Tibial artery (tissue), 4 donors: ENCODE measurements around the gene DNAI4.

Experiments used
- DNase-seq, 2 donors: peaks; one replicate each; pipeline ENCODE4 v3.0.0-alpha.2; 2019
- H3K27ac ChIP-seq, 2 donors: fragments of 200-600 bp; sonication (generic) in 1 of 2; 1 replicate in 1 of 2; 2 replicates in 1 of 2; pipeline ENCODE4 v1.5.1; 2018 to 2019; ENCODE audit warnings: mild to moderate bottlenecking in 1 of 2
- H3K27me3 ChIP-seq, 2 donors: fragments of 200-600 bp; sonication (generic) in 1 of 2; one replicate each; pipeline versions ENCODE4 v1.5.1 to v1.6.0; 2016 to 2019
- H3K36me3 ChIP-seq, 3 donors: fragments of 200-600 bp; sonication (generic) in 2 of 3; one replicate each; pipeline ENCODE4 v1.5.1; 2016 to 2019; ENCODE audit warnings: mild to moderate bottlenecking in 2 of 3
- H3K4me1 ChIP-seq, 4 donors: fragments of 200-600 bp; sonication (generic) in 2 of 4; 1 replicate in 3 of 4; 2 replicates in 1 of 4; pipeline ENCODE4 v1.5.1; 2016 to 2019
- H3K4me3 ChIP-seq, 2 donors: fragments of 200-600 bp; sonication (generic) in 1 of 2; 1 replicate in 1 of 2; 2 replicates in 1 of 2; pipeline ENCODE4 v1.5.1; 2018 to 2019; ENCODE audit warnings: mild to moderate bottlenecking in 2 of 2
- H3K9me3 ChIP-seq, 3 donors: fragments of 200-600 bp; sonication (generic) in 1 of 3; one replicate each; pipeline ENCODE4 v1.5.1; 2016 to 2019
- intact Hi-C: fragments of 100-400 bp; cut with DNase I; formaldehyde crosslinking; loops from one replicate; pipeline ENCODE4 v1.15.0; 2023; ENCODE audit warnings: low total_unique reads
- TF ChIP-seq, protein P1 (sequence below), 2 experiments: fragments of 200-600 bp in 1 of 2; fragments of 450-650 bp in 1 of 2; IDR thresholded peaks; one replicate each; pipeline ENCODE4 v1.5.1; 2017 to 2019; ENCODE audit warnings: antibody characterized with exemption in 2 of 2, mild to moderate bottlenecking in 1 of 2, moderate library complexity in 1 of 2

The DNAI4 gene

DNA sequence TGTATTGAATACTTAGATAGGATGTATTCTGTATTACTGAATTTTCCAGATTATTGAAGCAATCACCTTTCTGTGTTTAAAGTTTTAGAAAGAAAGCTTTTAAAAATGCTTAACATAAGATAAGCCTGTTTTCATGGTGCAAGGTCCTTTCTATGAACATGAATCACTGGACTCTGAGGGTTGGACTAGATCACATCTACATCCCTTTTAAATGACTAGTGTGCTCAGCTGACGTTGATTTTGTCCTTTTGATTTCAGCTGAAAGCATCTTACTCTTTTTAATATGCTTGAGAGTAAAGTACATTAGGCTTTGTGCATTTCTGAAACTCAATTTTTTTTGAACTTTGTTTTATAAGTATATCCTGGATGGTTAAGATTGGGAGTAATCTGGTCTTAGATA, 16.3 kb upstream of the DNAI4 start:
- Histone ChIP-seq H3K9me3 (no peaks in the 10 kb centered on the region), H3K27me3 (no peaks in the 10 kb centered on the region), H3K27ac (no peak overlapping the region), H3K4me3 (no peak overlapping the region), H3K4me1 (peaks cover 0 to 75% (median 29%) of the 10 kb centered on the region in 4 donors), H3K36me3 (peaks cover 0 to 4% (median 0%) of the 10 kb centered on the region in 3 donors)
- TF ChIP-seq, protein P1, sequence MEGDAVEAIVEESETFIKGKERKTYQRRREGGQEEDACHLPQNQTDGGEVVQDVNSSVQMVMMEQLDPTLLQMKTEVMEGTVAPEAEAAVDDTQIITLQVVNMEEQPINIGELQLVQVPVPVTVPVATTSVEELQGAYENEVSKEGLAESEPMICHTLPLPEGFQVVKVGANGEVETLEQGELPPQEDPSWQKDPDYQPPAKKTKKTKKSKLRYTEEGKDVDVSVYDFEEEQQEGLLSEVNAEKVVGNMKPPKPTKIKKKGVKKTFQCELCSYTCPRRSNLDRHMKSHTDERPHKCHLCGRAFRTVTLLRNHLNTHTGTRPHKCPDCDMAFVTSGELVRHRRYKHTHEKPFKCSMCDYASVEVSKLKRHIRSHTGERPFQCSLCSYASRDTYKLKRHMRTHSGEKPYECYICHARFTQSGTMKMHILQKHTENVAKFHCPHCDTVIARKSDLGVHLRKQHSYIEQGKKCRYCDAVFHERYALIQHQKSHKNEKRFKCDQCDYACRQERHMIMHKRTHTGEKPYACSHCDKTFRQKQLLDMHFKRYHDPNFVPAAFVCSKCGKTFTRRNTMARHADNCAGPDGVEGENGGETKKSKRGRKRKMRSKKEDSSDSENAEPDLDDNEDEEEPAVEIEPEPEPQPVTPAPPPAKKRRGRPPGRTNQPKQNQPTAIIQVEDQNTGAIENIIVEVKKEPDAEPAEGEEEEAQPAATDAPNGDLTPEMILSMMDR (IDR thresholded peaks at IDR 0.05), result no peak
- DNase-seq, result no peak
- intact Hi-C loops, result no loop called here

DNA sequence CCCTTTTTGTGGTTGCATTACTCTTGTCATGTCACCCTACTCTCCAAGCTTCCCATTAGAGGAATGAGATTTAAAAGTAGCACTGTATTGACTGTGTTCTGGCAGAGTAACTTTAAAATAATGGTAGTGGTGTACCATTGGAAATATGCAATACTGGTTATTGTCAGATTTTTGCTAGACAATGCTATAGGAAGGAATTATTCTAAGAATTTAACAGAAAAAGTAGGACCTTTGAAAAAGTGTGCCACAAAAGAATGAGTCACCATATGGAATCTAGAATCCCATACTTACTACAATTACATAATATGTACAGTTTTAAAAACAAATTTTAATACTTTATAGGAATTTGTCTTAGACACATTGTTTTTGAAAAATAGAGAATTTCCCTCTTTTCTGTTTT, 14.0 kb upstream of the DNAI4 start:
- no peak for DNase-seq
- no peaks in the 10 kb centered on the region for H3K9me3 ChIP-seq
- peaks cover 0 to 4% (median 0%) of the 10 kb centered on the region in 3 donors for H3K36me3 ChIP-seq
- H3K27me3 ChIP-seq, result no peaks in the 10 kb centered on the region
- H3K27ac ChIP-seq, result no peak overlapping the region
- peaks cover 0 to 78% (median 20%) of the 10 kb centered on the region in 4 donors for H3K4me1 ChIP-seq
- TF ChIP-seq, protein P1 (IDR thresholded peaks at IDR 0.05), result no peak
- no peak overlapping the region for H3K4me3 ChIP-seq
- intact Hi-C loops, result no loop called here

DNA sequence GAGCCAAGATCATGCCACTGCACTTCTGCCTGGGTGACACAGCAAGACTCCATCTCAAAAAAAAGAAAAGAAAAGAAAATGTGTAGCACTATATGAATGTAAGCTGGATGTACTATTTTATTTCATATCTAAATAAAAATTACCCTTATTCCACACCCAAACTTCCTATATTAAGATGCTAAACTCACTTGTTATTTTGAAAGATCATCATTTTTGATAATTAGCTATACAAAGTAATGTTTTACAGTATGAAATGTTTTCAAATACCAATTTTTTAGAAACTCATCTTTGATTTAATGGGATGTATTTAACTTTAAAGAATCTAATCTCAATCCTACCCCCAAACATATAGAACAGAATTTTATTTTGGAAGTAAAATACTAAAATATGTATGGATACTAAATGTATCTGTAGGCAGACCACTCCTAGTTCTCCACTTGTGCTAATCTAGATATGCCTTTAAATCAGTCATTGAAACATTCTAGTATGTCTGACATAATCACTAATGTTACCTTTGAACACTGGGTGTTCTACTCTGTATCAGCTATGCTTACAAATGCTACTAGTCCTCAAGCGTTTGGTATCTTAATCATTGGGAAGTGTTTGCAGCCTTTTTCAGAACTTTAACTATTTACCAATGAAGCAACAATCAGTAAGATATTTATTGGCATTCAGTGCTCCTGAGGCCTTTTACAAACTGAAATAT, 13.0 kb upstream of the DNAI4 start:
- no peak overlapping the region for H3K4me3 ChIP-seq
- H3K36me3 ChIP-seq, result peaks cover 0 to 4% (median 0%) of the 10 kb centered on the region in 3 donors
- DNase-seq, result no peak
- intact Hi-C loops, result no loop called here
- H3K9me3 ChIP-seq, result no peaks in the 10 kb centered on the region
- no peak overlapping the region for H3K27ac ChIP-seq
- peaks cover 0 to 85% (median 22%) of the 10 kb centered on the region in 4 donors for H3K4me1 ChIP-seq
- no peaks in the 10 kb centered on the region for H3K27me3 ChIP-seq
- TF ChIP-seq, protein P1 (IDR thresholded peaks at IDR 0.05), result no peak

DNA sequence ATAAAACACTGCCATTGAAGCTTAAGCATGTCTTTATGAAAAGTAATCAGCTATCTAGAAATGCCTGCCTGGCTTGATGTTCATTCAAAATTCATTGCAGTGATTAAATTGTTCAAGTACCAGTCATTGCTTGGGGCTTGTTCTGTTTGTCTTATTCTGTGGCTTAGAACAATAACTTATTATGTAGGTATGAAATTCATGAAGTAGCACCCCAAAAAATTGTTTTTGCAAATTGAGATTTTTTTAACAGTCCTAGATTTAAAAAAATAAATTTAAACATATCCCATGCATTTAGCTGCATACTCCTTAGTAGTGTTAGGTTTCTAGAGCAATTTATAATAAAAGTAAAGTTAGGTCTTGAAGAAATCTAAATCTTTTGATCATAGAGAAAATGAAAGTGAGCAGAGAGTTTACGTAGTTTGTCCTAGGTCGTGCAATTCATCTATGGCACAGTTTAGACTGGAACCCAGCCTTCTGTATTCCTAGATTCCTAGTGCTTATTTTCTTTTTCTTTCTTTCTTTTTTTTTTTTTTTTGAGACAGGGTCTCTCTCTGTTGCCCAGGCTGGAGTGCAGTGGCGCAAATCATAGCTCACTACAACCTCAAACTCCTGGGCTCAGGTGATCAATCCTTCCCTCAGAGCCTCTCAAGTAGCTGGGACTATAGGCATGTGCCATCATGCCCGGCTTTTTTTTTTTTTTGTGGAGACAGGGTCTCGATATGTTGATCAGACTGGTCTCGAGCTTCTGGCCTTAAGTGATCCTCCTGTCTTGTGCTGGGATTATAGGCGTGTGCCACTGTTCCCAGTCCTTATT, 9.4 kb upstream of the DNAI4 start:
- H3K27ac ChIP-seq, result peak overlapping the region in 1 of 2 donors; percentile 12
- H3K36me3 ChIP-seq, result no peaks in the 10 kb centered on the region
- H3K27me3 ChIP-seq, result no peaks in the 10 kb centered on the region
- intact Hi-C loops, result no loop called here
- H3K9me3 ChIP-seq, result no peaks in the 10 kb centered on the region
- no peak for DNase-seq
- TF ChIP-seq, protein P1 (IDR thresholded peaks at IDR 0.05), result no peak
- peak overlapping the region; percentile 1 to 7 for H3K4me3 ChIP-seq
- H3K4me1 ChIP-seq, result peaks cover 0 to 83% (median 21%) of the 10 kb centered on the region in 4 donors

DNA sequence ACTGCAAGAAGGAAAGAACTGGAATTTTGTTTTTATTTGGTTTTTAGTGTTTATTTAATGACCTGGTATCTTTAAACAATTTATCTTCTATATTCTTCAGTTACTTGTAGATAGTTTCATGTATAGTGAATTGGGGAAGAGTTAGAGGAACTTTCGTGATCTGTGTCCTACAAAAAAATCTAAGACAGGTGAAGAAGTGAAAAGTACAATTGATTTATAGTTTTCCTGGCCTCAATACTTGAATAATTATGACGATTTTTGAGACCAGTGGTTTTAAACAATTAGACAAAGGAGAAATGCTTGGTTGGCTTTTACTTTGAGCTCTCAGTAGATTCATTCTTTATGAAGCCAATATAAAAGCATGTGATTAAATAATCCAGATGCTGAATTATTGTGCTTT, 7.6 kb upstream of the DNAI4 start:
- intact Hi-C loops, result no loop called here
- no peaks in the 10 kb centered on the region for H3K27me3 ChIP-seq
- H3K27ac ChIP-seq, result peak overlapping the region in 1 of 2 donors; percentile 95
- H3K9me3 ChIP-seq, result no peaks in the 10 kb centered on the region
- no peaks in the 10 kb centered on the region for H3K36me3 ChIP-seq
- H3K4me1 ChIP-seq, result peaks cover 0 to 65% (median 15%) of the 10 kb centered on the region in 4 donors
- TF ChIP-seq, protein P1 (IDR thresholded peaks at IDR 0.05), result no peak
- DNase-seq, result no peak
- peak overlapping the region in 1 of 2 donors; percentile 80 for H3K4me3 ChIP-seq
